Peyer's patch (tissue), 4 donors: ENCODE measurements around the gene NKIRAS1.

Experiments
- POLR2A ChIP-seq, 2 donors: fragments of 450-650 bp; IDR thresholded peaks; one replicate each; pipeline ENCODE4 v1.5.1; 2017; ENCODE audit warnings: antibody characterized with exemption in 2 of 2, mild to moderate bottlenecking in 2 of 2, moderate library complexity in 2 of 2
- TF ChIP-seq, protein P1 (sequence below), 6 experiments: fragments of 450-650 bp in 4 of 6; fragments of 200-600 bp in 2 of 6; sonication (generic) in 1 of 6; IDR thresholded peaks; one replicate each; pipeline ENCODE4 v1.5.1; 2017 to 2019; ENCODE audit warnings: antibody characterized with exemption in 6 of 6, mild to moderate bottlenecking in 3 of 6, moderate library complexity in 1 of 6

DNA sequence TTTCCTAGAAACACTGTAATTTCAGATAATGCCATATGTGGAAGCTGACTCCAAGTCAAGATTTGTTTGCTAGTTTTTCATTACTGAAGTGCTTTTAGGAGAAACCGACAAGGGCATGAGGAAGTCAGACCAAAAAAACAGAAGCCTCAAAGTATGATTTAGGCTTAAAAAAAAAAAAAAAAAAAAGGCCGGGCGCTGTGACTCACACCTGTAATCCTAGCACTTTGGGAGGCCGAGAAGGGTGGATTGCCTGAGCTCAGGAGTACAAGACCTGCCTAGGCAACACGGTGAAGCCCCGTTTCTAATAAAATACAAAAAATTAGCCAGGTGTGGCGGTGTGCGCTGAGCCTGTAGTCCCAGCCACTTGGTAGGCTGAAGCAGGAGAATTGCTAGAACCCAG, 11.7 kb upstream of the NKIRAS1 start:
- TF ChIP-seq, protein P1, sequence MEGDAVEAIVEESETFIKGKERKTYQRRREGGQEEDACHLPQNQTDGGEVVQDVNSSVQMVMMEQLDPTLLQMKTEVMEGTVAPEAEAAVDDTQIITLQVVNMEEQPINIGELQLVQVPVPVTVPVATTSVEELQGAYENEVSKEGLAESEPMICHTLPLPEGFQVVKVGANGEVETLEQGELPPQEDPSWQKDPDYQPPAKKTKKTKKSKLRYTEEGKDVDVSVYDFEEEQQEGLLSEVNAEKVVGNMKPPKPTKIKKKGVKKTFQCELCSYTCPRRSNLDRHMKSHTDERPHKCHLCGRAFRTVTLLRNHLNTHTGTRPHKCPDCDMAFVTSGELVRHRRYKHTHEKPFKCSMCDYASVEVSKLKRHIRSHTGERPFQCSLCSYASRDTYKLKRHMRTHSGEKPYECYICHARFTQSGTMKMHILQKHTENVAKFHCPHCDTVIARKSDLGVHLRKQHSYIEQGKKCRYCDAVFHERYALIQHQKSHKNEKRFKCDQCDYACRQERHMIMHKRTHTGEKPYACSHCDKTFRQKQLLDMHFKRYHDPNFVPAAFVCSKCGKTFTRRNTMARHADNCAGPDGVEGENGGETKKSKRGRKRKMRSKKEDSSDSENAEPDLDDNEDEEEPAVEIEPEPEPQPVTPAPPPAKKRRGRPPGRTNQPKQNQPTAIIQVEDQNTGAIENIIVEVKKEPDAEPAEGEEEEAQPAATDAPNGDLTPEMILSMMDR (IDR thresholded peaks at IDR 0.05): no peak
- TF ChIP-seq POLR2A (IDR thresholded peaks at IDR 0.05): no peak
